NCI-H526 treated with DMSO at 0.1 percent for 48 hours (cell line): Measurements from ENCODE around the gene SELP.
A peak's percentile ranks its signal among the peaks of the same experiment; 100 is the strongest.

ENCODE experiments used
- DNase-seq: peaks from one replicate; lab custom pipeline; 2025; lab: John Stamatoyannopoulos, UW

SELP gene

GRCh38 chr1:169576241-169576934 lies 53.5 kb downstream of the SELP start:
- DNase-seq: no peak

DNA sequence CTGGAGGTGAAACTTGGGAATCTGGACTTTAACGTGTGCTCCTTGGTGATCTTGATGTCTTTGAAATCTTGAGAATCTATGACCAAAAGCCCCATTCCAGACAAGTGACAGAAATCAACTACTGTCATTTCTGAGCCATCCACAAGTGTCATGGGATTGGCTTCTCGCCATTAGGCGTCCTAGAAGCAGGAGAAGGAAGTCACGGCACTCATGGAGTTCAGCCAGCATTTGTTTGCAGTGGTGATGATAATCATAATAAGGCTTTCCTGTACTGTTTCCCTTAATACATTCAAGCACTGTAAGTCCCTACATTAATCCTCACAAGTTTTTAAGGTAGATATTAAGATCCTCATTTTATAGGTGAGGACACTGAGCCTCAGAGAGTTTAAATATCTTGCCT lies 55.6 kb downstream of the SELP start:
- no peak for DNase-seq

DNA sequence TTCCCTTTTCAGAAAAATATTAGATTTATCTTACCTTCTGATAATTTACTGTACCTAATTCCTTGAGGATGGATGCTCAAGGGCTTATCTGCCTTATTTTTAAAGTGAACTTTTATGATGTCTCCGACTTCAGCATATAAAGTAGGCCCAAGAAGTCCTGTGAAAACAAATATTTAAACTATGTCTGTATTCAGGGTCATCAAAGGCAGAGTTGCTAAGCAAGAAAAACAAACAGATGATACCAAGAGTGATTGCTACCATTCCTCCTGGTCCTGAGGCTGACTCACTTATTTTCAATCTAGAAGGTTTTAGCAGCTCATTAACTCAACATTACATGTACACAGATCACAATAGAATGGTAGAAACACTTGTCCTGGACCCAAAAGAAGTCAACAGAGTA lies 57.7 kb downstream of the SELP start:
- no peak for DNase-seq

DNA sequence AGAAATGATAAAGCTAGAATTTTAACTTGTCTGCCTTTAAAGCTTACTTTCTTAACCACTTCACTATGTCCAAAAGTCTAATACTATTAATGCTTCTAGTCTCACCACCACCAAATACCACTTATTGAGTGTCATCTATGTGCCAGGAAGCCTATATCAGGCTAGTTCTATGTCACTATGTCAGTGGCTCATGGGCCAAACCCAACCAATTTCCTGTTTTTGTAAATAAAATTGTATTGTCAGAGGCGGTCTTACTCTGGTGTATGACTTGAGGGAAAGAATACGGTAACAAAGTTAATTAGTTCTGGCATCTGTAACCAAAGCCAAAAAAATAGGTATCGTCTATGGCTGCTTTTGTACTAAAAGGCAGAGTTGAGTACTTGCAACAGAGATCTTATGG lies 58.5 kb downstream of the SELP start:
- no peak for DNase-seq

DNA sequence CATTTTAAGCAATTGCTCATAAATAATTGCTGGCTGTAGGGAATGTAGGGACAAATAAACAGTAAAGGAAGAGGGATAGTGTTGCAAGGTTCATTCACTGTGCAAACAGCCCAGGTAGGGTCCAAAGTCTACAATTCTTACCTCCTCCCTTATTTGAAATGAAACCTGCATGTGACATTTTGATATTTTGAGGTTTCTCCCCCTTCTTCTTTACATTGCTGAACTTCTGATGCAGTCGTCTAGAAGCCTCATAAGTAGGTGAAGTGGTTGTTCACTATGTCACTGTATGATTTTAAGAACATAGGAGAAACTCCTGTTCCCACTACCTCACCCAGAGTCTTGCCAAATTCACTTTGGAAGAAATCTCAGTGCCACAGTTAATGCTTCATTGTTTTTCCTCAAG lies 59.8 kb downstream of the SELP start:
- DNase-seq: no peak

GRCh38 chr1:169568497-169568896 lies 61.4 kb downstream of the SELP start:
- DNase-seq: no peak

- DNase-seq: no peak
These were observed 64.3 kb downstream of the SELP start for GRCh38 chr1:169565335-169566271.

- no peak for DNase-seq
These were observed 66.3 kb downstream of the SELP start for GRCh38 chr1:169563650-169564049.

DNA sequence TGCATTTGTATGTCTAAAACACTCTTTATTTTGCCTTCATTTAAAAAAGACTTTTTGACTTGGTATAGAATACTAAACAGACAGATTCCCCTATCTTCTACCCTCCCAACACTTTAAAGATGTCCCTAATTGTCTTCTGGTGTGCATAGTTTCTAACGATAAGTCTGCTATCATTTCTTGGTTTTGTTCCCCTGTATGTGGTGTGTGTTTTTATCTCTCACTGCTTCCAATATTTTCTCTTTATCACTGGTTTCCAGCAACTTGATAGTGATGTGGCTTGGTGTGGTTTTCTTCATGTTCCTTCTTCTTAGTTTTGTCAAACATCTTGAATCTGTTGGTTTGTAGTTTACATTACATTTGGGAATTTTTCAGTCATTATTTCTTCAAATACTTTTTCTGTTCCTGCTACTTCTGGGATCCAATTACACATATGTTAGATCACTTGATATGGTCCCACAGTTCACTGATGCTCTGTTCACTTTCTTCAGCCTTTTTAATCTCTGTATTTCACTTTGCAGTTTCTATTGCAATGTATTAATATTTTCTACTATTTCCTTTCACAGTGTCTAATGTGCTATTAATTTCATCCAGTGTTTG lies 66.8 kb downstream of the SELP start:
- DNase-seq: no peak

DNA sequence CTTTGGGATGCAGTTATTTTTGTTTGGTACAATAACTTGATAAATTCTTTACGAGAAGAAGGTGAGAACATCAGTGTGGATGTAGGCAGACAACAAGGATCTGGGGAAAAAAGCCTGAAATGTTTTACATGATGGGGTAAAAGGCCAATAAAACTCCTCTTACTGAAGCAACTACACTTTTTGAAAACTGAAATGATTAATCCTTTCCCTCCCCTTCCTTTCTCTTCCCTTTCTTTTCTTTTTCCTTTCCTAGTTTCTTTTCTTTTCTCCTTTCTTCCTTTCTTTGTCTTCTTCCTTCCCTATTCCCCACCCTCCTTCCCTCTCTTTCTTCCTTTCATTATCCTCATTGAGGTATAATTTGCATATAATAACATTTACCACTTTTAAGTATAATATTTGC lies 68.2 kb downstream of the SELP start:
- DNase-seq: no peak

DNA sequence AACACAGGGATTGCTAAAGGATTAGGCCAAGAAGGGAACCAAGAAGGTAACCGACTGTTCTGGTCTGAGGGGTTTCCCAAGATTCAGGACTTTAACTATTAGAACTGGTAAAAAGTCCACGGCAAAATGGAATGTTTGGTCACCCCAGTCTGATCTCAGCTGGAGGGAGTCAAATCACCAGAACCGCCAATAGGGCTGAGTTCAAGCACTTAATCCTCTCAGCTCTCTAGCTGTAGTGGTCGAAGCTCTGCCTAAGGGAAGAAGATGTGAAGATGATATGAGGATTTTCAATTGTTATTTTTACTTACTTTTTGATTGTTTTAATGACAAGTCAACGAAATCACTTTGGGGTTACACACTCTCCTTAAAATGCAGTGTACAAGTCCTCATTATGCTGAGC lies 72.8 kb downstream of the SELP start:
- no peak for DNase-seq

- peak; percentile 83 for DNase-seq
These were observed 79.6 kb downstream of the SELP start for GRCh38 chr1:169550294-169550693.

DNA sequence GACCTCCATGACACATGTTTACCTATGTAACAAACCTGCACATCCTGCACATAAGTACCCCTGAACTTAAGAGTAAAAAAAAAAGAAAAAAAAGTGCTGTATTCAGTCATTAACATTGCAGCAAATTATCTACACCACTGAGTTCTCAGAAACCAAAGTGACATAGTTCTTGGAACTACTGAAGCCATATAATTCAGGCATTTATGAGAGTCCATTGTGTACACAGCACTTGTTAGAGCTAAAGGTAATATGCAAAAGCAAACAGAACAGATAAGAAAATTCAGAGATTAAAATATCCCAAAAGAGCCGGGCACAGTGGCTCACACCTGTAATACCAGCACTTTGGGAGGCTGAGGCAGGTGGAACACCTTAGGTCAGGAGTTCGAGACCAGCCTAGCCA lies 81.6 kb downstream of the SELP start:
- DNase-seq: peak; percentile 41

DNA sequence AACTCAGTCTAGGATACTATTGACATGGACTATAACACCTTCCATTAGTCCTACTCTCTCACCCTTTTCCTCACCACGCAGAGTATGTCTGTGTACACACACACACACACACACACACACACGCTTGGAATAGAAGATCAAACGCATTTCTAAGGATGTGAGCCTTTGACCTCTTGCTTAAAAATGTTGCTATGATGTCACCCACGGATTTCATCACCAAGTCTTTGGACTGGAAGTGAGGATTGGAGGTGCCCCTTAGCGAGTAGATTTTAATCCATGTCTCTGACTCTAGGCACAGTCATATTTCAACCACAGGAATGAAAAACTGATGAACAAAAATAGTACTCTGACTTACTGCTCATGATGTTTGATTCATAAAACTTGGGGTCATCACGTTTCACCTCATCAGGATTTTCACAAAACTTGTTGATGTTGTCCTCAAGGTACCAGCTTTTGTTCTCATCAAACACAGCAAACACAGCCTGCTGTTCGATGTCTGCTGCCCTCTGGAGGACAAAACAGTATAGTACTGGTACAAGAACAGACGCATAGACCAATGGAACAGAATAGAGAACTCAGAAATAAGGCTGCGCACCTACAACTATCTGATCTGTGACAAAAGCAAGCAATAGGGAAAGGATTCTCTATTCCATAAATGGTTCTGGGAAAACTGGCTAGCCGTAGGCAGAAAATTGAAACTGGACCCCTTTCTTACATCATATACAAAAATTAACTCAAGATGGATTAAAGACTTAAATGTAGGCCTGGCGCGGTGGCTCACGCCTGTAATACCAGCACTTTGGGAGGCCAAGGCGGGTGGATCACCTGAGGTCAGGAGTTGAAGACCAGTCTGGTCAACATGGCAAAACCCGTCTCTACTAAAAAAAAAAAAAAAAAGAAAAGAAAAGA lies 83.6 kb downstream of the SELP start:
- peak; percentile 75 for DNase-seq

DNA sequence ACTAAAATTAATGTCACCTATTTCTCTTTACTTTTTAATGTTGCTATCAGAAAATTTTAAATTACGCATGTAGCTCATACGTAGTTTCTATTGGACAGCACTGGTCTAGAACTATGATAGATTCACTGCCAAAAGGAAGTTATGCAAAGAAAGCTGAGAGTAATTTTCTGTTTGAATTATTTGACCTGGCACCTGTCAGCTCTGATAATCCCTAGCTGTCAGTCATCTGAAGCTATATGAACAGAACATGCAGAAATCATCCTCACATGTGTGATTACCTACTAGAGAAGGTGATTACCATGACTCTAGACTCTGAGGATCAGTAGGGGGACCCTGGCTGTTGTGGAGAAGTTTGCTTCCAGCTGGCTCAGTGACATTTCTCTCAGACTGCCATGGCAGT lies 84.5 kb downstream of the SELP start:
- DNase-seq: no peak

GRCh38 chr1:169538998-169539871 lies 90.7 kb downstream of the SELP start:
- no peak for DNase-seq
